ENCODE data around the gene CNIH3. TPM values are rescaled to one million over a fixed set of nuclear protein-coding genes. Genes with fewer than 3 reads are reported as not detected.

The CNIH3 gene
- total and polyA plus RNA-seq, 2 donors (not counting 1 experiment from before 2014, with no cell fraction given): 0.72 to 1.8 TPM

DNA sequence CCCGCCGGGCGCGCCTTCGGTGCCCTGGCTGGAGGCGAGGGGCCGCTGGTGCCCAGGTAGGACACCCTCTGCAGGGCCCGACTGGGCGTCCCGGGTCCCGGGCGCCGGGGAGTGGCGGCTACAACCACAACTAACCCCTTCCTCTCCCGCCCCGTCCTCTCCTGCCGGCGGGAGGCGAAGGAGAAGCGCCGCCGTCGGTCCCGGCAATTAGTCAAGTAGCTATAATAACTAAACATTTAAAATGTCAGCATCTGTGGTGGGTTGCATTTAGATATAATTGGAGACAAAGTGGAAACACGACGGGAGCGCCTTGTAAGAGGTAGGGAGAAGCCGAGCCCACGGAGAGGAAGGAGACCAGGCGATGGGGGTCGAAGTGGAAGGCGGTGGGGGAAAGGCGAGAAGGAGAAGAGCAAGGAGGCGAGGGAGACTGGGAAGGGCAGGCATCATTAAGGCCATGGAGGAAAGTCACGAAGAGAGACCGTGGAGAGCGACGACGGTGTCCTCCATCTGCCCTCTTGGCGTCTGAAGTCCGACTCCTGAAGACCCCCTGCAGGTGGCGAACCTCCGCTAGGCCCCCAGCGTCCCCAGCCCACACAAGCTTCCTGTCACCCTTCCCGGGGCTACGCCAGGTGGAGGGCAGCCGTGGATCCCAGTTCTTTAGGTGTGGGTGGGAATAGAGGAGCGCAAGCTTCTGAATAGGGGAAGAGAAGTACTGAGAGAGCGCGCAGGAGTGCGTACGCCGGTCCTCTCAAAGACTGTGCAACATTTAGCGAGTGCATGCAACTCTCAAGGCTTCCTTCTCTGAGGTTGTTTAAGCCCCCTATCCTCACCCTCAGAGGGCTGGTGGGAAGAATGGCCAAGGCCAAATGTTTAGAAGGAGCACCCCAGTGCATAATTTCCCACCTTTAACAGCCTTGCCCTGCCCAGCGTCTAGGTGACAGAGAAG lies 1.6 kb downstream of the CNIH3 start:
- ChIA-PET CTCF (no interaction called here), POLR2A (no interaction called here)
- H3K79me2 ChIP-seq (ENCODE audit: control insufficient read depth, insufficient read depth, low read length): no peaks in the 10 kb centered on the region
- H2AFZ ChIP-seq (ENCODE audit: insufficient read depth, low read depth, low read length, poor library complexity, severe bottlenecking): no peak overlapping the region
- H3K4me1 ChIP-seq (ENCODE audit: control insufficient read depth in 2 of 2, insufficient read depth in 2 of 2, low read length in 2 of 2): peaks cover 6 to 7% of the 10 kb centered on the region in 2 donors
- H3K9ac ChIP-seq (ENCODE audit: low read length): no peak overlapping the region
- no peak overlapping the region for H3K4me2 ChIP-seq (replicated peaks; ENCODE audit: low read depth, low read length, poor library complexity, severe bottlenecking)
- peaks cover 0 to 5% (median 0%) of the 10 kb centered on the region in 3 donors for H3K9me3 ChIP-seq (ENCODE audit: control extremely low read depth in 1 of 3, control insufficient read depth in 2 of 3, insufficient read depth in 1 of 3, low read length in 2 of 3)
- H3K36me3 ChIP-seq (replicated peaks in 1 of 2; ENCODE audit: control extremely low read depth in 1 of 2, control insufficient read depth in 1 of 2, extremely low read depth in 1 of 2, insufficient read depth in 2 of 2, low read length in 1 of 2): no peaks in the 10 kb centered on the region
- ATAC-seq (ENCODE audit: low read depth) (no peak), DNase-seq (no peak)
- intact Hi-C loops (cut with micrococcal nuclease): no loop called here
- TF ChIP-seq CTCF (IDR thresholded peaks at IDR 0.05): no peak
- no peak for TF ChIP-seq EZH2 (IDR thresholded peaks at IDR 0.05; ENCODE audit: borderline replicate concordance, insufficient read depth, low read depth, low read length, poor library complexity, severe bottlenecking)
- 6% methylated on average over 28 of the region's 55 CpGs for WGBS (ENCODE audit: insufficient coverage)
- Mint-ChIP-seq H3K27me3 (peaks cover 58% of the 10 kb centered on the region), H3K4me1 (peaks cover 13% of the 10 kb centered on the region), H3K4me3 (no peak overlapping the region), H3K27ac (no peak overlapping the region), H3K9me3 (ENCODE audit: insufficient read depth) (peaks cover 4% of the 10 kb centered on the region)
- no peak overlapping the region for H3K4me3 ChIP-seq (ENCODE audit: control extremely low read depth in 1 of 5, extremely low read depth in 1 of 5, insufficient read depth in 1 of 5, low read depth in 2 of 5, low read length in 4 of 5)
- no peaks in the 10 kb centered on the region for H4K20me1 ChIP-seq (ENCODE audit: control insufficient read depth, insufficient read depth, low read length, poor library complexity, severe bottlenecking)
- H3K27me3 ChIP-seq (replicated peaks in 1 of 4; ENCODE audit: control extremely low read depth in 1 of 4, control insufficient read depth in 3 of 4, insufficient read depth in 4 of 4, low read length in 3 of 4): peaks cover 0 to 33% (median 21%) of the 10 kb centered on the region in 4 experiments
- no peak overlapping the region for H3K27ac ChIP-seq (ENCODE audit: low read length in 2 of 2)

DNA sequence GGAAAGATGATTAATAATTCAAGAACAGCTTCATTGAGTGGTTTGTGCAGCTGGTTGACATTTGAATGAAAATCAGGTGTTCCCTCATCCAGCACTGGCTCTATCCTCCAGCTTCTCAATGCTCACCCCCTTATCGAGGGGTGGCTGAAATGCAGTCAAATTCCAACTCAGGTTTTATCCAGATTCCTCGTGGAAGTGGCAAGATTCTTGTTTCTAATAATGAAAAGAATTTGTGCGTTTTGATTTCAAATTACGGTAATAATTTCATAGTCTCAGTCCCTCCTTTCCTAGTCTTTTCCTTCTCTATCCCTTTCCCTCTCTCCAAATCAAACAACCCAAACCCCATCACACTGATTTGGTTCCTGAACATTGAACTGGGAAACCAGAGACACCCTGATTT lies 3.1 kb downstream of the CNIH3 start:
- Histone ChIP-seq H3K4me3 (ENCODE audit: control extremely low read depth in 1 of 5, extremely low read depth in 1 of 5, insufficient read depth in 1 of 5, low read depth in 2 of 5, low read length in 4 of 5) (no peak overlapping the region), H3K27me3 (replicated peaks in 1 of 4; ENCODE audit: control extremely low read depth in 1 of 4, control insufficient read depth in 3 of 4, insufficient read depth in 4 of 4, low read length in 3 of 4) (peaks cover 0 to 33% (median 20%) of the 10 kb centered on the region in 4 experiments), H3K36me3 (replicated peaks in 1 of 2; ENCODE audit: control extremely low read depth in 1 of 2, control insufficient read depth in 1 of 2, extremely low read depth in 1 of 2, insufficient read depth in 2 of 2, low read length in 1 of 2) (no peaks in the 10 kb centered on the region), H2AFZ (ENCODE audit: insufficient read depth, low read depth, low read length, poor library complexity, severe bottlenecking) (no peak overlapping the region), H4K20me1 (ENCODE audit: control insufficient read depth, insufficient read depth, low read length, poor library complexity, severe bottlenecking) (no peaks in the 10 kb centered on the region), H3K27ac (ENCODE audit: low read length in 2 of 2) (no peak overlapping the region), H3K4me1 (ENCODE audit: control insufficient read depth in 2 of 2, insufficient read depth in 2 of 2, low read length in 2 of 2) (peaks cover 6 to 7% of the 10 kb centered on the region in 2 donors), H3K9me3 (ENCODE audit: control extremely low read depth in 1 of 3, control insufficient read depth in 2 of 3, insufficient read depth in 1 of 3, low read length in 2 of 3) (peaks cover 0 to 12% (median 0%) of the 10 kb centered on the region in 3 donors), H3K4me2 (replicated peaks; ENCODE audit: low read depth, low read length, poor library complexity, severe bottlenecking) (no peak overlapping the region), H3K9ac (ENCODE audit: low read length) (no peak overlapping the region), H3K79me2 (ENCODE audit: control insufficient read depth, insufficient read depth, low read length) (no peaks in the 10 kb centered on the region)
- Mint-ChIP-seq H3K4me1 (peaks cover 13% of the 10 kb centered on the region), H3K9me3 (ENCODE audit: insufficient read depth) (peaks cover 4% of the 10 kb centered on the region), H3K27me3 (peaks cover 70% of the 10 kb centered on the region), H3K27ac (no peak overlapping the region), H3K4me3 (no peak overlapping the region)
- ChIA-PET CTCF (no interaction called here), POLR2A (no interaction called here)
- no CpG with 5 or more reads among the region's 4 CpGs for WGBS (ENCODE audit: insufficient coverage)
- intact Hi-C loops (cut with micrococcal nuclease): no loop called here
- TF ChIP-seq CTCF (IDR thresholded peaks at IDR 0.05): no peak
- TF ChIP-seq EZH2 (IDR thresholded peaks at IDR 0.05; ENCODE audit: borderline replicate concordance, insufficient read depth, low read depth, low read length, poor library complexity, severe bottlenecking): no peak
- ATAC-seq (ENCODE audit: low read depth): no peak
- no peak for DNase-seq

All from B cell (primary cell).